ENCODE data around the gene KRTAP20-1.

The KRTAP20-1 gene, protein sequence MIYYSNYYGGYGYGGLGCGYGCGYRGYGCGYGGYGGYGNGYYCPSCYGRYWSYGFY

DNA sequence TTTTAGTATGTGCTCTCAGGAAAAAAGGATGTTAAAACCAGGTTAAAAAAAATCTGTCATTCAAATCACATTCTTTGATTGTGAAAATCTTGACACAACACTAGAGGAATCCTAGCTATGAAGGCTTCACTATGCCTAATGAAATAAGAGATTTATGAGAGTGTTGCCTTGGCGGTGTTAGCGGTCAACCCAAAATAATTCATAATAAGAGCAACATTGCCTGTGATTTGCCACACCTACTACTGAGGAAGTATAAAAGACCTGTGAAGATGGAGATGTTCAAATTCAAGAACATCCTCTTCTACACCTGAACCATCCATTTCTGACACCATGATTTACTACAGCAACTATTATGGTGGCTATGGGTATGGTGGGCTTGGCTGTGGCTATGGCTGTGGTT, at the start of gene KRTAP20-1:
TSS of gene KRTAP20-1 (plus strand) at position 301 of the 400 bp plus-strand sequence. CDS start at position 331, 30 bp downstream.
- Histone ChIP-seq H3K27ac (no peak within 1 kb of the TSS), H3K4me3 (no peak within 1 kb of the TSS)
- DNase-seq (ENCODE audit: low spot score) = no peak
- TF ChIP-seq, protein P1, sequence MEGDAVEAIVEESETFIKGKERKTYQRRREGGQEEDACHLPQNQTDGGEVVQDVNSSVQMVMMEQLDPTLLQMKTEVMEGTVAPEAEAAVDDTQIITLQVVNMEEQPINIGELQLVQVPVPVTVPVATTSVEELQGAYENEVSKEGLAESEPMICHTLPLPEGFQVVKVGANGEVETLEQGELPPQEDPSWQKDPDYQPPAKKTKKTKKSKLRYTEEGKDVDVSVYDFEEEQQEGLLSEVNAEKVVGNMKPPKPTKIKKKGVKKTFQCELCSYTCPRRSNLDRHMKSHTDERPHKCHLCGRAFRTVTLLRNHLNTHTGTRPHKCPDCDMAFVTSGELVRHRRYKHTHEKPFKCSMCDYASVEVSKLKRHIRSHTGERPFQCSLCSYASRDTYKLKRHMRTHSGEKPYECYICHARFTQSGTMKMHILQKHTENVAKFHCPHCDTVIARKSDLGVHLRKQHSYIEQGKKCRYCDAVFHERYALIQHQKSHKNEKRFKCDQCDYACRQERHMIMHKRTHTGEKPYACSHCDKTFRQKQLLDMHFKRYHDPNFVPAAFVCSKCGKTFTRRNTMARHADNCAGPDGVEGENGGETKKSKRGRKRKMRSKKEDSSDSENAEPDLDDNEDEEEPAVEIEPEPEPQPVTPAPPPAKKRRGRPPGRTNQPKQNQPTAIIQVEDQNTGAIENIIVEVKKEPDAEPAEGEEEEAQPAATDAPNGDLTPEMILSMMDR (IDR thresholded peaks at IDR 0.05) = no peak

DNA sequence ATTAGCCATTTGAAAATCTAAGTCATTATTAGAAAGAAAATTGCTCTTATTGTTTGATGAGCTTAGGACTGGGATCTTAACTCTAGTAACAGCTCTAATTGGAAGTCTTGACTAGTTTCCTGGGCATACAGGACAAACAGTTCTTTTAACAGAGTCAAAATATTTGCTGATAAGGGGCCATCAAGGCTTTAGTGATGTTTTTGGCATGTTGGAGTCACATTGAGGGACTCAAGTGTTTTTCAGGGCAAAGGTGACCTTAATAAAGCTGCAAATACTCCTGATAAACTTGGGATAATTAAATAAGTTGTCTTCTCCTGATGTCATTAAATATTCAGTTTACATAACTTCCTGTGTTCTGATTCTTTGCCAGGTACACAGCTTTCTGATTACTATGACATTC, 48.6 kb upstream of the KRTAP20-1 start:
- Histone ChIP-seq H3K27ac (no peak overlapping the region), H3K4me3 (no peak overlapping the region)
- no peak for DNase-seq (ENCODE audit: low spot score)
- TF ChIP-seq, protein P1 (IDR thresholded peaks at IDR 0.05) = no peak

DNA sequence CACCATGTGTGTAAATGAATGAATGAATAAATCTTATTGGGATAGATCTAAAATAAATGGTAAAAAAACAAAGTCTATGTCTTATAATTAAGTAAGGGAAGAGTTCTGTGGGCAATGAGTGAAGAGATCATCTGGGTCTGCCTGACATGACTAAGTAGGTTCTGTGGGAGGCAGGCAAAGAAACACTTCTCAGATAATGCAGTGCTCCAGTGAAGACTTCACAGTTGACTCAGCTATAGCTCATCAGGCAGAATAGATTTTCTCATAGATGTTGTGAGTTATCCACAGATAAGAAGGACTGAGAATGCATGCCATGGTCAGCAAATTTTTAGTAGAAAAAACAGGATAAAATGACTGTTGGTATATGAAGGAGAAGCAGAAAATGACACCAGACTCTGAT, 38.5 kb upstream of the KRTAP20-1 start:
- Histone ChIP-seq H3K27ac (no peak overlapping the region), H3K4me3 (no peak overlapping the region)
- TF ChIP-seq, protein P1 (IDR thresholded peaks at IDR 0.05) = no peak
- no peak for DNase-seq (ENCODE audit: low spot score)

DNA sequence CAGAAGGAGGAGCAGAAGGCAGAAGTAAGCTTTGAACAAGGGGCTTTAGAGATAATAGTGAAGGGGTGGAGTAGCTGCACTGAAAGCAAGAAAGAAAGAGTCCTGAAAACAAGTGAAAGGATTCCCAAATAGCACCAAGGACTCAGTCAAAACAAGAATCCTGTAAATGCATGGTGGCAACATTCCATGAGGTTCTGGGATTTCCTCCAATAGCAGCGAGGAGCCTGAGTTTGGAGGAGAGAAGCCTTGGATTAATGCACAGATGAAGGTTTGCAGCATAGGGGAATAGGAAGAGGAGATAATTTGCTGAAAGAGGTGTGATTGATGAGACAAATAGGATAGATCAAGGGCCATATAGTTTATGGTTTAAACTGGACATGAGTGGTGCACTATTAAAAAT, 36.9 kb upstream of the KRTAP20-1 start:
- H3K27ac ChIP-seq = no peak overlapping the region
- no peak for DNase-seq (ENCODE audit: low spot score)
- TF ChIP-seq, protein P1 (IDR thresholded peaks at IDR 0.05) = no peak
- no peak overlapping the region for H3K4me3 ChIP-seq

DNA sequence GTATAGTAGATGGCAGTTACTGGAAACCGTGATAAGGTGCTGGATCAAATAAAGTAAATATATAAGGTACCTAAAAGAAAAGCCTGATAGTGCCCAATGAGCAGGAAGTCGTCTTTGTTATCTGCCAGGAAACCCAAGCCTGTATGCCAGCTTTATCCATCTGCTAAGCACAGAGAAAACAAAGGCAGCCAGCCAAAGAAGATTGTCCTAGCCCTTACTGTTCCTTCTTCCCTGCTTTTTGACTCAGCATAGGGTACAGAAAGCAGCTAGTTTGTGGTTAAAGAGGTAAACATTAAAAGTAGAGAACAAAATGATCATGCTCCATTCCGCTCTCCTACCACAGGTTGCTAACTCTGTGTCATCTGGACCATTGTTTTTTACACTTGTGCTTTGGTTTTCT, 36.1 kb upstream of the KRTAP20-1 start:
- TF ChIP-seq, protein P1 (IDR thresholded peaks at IDR 0.05) = no peak
- no peak for DNase-seq (ENCODE audit: low spot score)
- Histone ChIP-seq H3K27ac (no peak overlapping the region), H3K4me3 (no peak overlapping the region)

DNA sequence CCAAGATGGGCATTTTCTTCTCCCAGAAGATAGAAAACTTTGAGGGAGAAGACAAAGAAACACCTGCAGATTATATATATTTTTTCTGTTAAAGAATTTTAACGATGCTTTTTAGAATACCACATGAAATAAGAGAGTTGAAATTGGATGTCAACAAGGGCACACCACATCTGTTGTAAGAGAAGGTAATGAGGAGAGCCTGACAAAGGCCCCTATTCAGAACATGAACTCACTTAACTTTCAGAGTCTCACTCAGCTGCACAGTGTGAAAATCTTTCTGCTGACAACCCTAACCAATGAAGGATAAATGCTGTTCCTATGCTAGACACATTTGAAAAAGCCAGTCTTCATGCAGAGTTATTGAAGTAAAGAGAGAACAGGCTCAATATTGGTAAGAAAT, 33.4 kb upstream of the KRTAP20-1 start:
- DNase-seq (ENCODE audit: low spot score) = no peak
- Histone ChIP-seq H3K4me3 (no peak overlapping the region), H3K27ac (no peak overlapping the region)
- TF ChIP-seq, protein P1 (IDR thresholded peaks at IDR 0.05) = no peak

DNA sequence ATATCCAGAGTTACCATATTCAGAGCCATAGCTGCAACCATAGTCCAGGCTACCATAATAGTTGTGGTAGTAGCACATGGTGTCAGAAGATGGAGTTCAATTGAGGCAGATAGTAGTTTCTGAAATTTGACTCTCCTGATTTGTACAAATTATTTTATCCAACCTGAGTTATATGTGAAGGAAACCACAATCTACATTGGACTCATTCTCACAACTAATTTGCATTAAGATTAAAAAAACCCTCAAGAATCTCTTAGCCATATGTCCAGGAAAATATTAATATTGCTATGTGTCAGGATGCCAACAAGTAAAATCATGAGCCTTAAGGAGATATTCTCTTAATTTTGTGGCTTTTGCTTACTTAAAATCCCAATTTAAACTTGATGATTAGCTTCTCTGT, 25.9 kb upstream of the KRTAP20-1 start, which contains the start of gene KRTAP22-2:
TSS of gene KRTAP22-2 (minus strand) at position 101 of the 400 bp plus-strand sequence.
- no peak within 1 kb of the TSS for H3K27ac ChIP-seq
- DNase-seq (ENCODE audit: low spot score) = no peak
- no peak within 1 kb of the TSS for H3K4me3 ChIP-seq
- TF ChIP-seq, protein P1 (IDR thresholded peaks at IDR 0.05) = no peak

Measured in coronary artery (tissue), 2 donors.